ENCODE results near the gene SLC25A11. TPM values are rescaled to one million over a fixed set of nuclear protein-coding genes. Genes with fewer than 3 reads are reported as not detected.
A peak's percentile ranks its signal among the peaks of the same experiment; 100 is the strongest.

The SLC25A11 gene
- total RNA-seq, 6 experiments from 2014 or later: 32.6 to 64.2 (median 41.0) TPM

GRCh38 chr17:4974115-4974670, 34.3 kb upstream of the SLC25A11 start:
- ATAC-seq (no peak), DNase-seq (no peak)
- Histone ChIP-seq H3K4me1 (peaks cover 0 to 14% (median 8%) of the 10 kb centered on the region in 4 donors), H3K27me3 (no peaks in the 10 kb centered on the region), H3K36me3 (peaks cover 0 to 34% (median 13%) of the 10 kb centered on the region in 4 donors), H3K27ac (no peak overlapping the region), H3K4me3 (no peak overlapping the region), H3K9me3 (no peaks in the 10 kb centered on the region)
- TF ChIP-seq, protein P1, sequence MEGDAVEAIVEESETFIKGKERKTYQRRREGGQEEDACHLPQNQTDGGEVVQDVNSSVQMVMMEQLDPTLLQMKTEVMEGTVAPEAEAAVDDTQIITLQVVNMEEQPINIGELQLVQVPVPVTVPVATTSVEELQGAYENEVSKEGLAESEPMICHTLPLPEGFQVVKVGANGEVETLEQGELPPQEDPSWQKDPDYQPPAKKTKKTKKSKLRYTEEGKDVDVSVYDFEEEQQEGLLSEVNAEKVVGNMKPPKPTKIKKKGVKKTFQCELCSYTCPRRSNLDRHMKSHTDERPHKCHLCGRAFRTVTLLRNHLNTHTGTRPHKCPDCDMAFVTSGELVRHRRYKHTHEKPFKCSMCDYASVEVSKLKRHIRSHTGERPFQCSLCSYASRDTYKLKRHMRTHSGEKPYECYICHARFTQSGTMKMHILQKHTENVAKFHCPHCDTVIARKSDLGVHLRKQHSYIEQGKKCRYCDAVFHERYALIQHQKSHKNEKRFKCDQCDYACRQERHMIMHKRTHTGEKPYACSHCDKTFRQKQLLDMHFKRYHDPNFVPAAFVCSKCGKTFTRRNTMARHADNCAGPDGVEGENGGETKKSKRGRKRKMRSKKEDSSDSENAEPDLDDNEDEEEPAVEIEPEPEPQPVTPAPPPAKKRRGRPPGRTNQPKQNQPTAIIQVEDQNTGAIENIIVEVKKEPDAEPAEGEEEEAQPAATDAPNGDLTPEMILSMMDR (IDR thresholded peaks at IDR 0.05): no peak
- no peak for TF ChIP-seq POLR2A (IDR thresholded peaks at IDR 0.05)
- 92% methylated on average over 2 of the region's 9 CpGs for WGBS (ENCODE audit: insufficient coverage, low coverage, low lambda C conversion rate, missing lambda C conversion rate)
- intact Hi-C loops (cut with DNase I): loop anchor here in 1 of 2 donors (10.0 kb wide), 1 partner anchor 59 kb away; no protein-coding TSS in a partner anchor

DNA sequence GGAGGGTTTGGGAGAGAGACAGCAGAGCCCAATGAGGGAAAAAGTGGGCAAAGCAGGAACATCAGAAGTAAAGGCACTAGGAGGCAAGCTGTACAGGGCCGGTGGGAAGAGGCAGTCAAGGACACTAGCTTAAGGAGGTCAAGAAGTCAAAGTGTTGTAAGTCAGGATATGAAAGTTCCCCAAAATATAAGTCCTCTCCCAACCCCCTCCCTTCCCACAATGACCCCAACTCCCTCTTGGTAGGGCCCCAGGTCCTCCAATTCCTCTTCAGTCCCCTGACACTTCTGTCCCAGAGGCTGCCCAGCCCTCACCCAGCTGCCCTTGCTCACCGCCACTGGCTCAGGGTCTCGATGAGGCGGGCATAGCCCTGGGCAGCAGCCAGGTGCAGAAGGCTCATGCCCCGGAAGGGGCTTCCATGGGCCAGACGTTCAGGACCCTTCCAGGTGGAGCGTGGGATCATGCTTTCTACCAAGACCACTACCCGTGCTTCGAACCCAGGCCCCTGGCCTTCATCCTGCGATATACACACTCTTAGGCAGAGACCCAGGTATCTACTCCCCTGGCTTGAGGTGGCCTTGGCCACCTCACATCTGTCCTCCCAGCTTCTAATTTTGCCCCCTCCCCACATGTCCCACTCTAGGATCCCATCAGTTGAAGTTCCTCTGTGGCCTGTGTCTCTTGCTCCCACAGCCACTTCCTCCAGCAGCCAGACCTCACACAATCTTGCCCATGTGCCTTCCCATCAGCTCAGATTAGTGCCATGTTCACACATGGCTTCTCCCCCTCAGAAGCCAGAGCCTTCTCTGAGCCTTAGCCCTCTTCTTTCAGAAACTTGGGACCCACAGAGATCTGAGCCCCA, 33.6 kb upstream of the SLC25A11 start:
- ATAC-seq (peak in 2 of 4 donors; percentile 3 to 7), DNase-seq (no peak)
- no peaks in the 10 kb centered on the region for H3K27me3 ChIP-seq
- H3K4me3 ChIP-seq: no peak overlapping the region
- intact Hi-C loops (cut with DNase I): loop anchor here in 1 of 2 donors (10.0 kb wide), 1 partner anchor 59 kb away; no protein-coding TSS in a partner anchor
- 31% methylated on average over 2 of the region's 10 CpGs for WGBS (ENCODE audit: insufficient coverage, low coverage, low lambda C conversion rate, missing lambda C conversion rate)
- no peak overlapping the region for H3K27ac ChIP-seq
- peaks cover 0 to 20% (median 10%) of the 10 kb centered on the region in 4 donors for H3K4me1 ChIP-seq
- TF ChIP-seq, protein P1 (IDR thresholded peaks at IDR 0.05): no peak
- TF ChIP-seq POLR2A (IDR thresholded peaks at IDR 0.05): no peak
- peaks cover 0 to 29% (median 11%) of the 10 kb centered on the region in 4 donors for H3K36me3 ChIP-seq
- no peaks in the 10 kb centered on the region for H3K9me3 ChIP-seq

GRCh38 chr17:4972752-4973151, 32.9 kb upstream of the SLC25A11 start:
- no CpG with 5 or more reads among the region's 12 CpGs for WGBS (ENCODE audit: insufficient coverage, low coverage, low lambda C conversion rate, missing lambda C conversion rate)
- no peak for TF ChIP-seq POLR2A (IDR thresholded peaks at IDR 0.05)
- TF ChIP-seq, protein P1 (IDR thresholded peaks at IDR 0.05): no peak
- Histone ChIP-seq H3K9me3 (no peaks in the 10 kb centered on the region), H3K4me3 (no peak overlapping the region), H3K36me3 (peaks cover 0 to 22% (median 8%) of the 10 kb centered on the region in 4 donors), H3K27me3 (no peaks in the 10 kb centered on the region), H3K27ac (no peak overlapping the region), H3K4me1 (peaks cover 0 to 21% (median 10%) of the 10 kb centered on the region in 4 donors)
- no peak for DNase-seq
- intact Hi-C loops (cut with DNase I): loop anchor here in 1 of 2 donors (10.0 kb wide), 1 partner anchor 58 kb away; no protein-coding TSS in a partner anchor
- ATAC-seq: no peak

DNA sequence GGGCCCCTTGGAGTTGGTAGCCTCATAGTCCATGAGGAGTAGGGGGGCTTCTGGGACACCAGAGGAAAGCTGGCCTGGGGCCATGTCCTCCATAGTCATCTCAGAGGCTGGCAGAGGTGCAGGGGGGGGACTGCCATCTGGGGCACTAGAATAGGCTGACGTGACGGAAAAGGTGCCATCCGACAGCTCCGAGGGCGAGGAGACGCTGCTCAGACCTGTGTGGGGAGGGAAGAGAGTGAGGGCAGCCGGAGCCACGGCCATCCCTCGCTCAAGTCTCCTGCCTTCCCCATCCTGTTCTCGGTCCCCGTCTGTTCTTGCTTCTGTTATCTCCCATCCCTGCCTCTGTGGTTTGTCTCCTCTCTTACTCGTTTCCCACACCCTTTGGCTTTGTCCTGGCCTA, 32.5 kb upstream of the SLC25A11 start:
- no peaks in the 10 kb centered on the region for H3K9me3 ChIP-seq
- ATAC-seq (no peak), DNase-seq (no peak)
- peaks cover 0 to 18% (median 6%) of the 10 kb centered on the region in 4 donors for H3K36me3 ChIP-seq
- no peak overlapping the region for H3K4me3 ChIP-seq
- TF ChIP-seq, protein P1 (IDR thresholded peaks at IDR 0.05): no peak
- TF ChIP-seq POLR2A (IDR thresholded peaks at IDR 0.05): no peak
- intact Hi-C loops (cut with DNase I): loop anchor here in 1 of 2 donors (10.0 kb wide), 1 partner anchor 58 kb away; no protein-coding TSS in a partner anchor
- H3K27ac ChIP-seq: no peak overlapping the region
- no peaks in the 10 kb centered on the region for H3K27me3 ChIP-seq
- peaks cover 0 to 21% (median 10%) of the 10 kb centered on the region in 4 donors for H3K4me1 ChIP-seq
- WGBS (ENCODE audit: insufficient coverage, low coverage, low lambda C conversion rate, missing lambda C conversion rate): no CpG with 5 or more reads among the region's 12 CpGs

All from right lobe of liver (tissue), 6 donors.